Breast epithelium (tissue), 3 donors: ENCODE data around the gene PLEKHM2.

ENCODE experiments used
- POLR2A ChIP-seq: fragments of 450-650 bp; IDR thresholded peaks from one replicate; pipeline ENCODE4 v1.6.1; 2016; ENCODE audit warnings: antibody characterized with exemption, mild to moderate bottlenecking, moderate library complexity
- TF ChIP-seq, protein P1 (sequence below), 3 donors: fragments of 450-650 bp; IDR thresholded peaks; one replicate each; pipeline ENCODE4 v1.5.1; 2016 to 2017; ENCODE audit warnings: antibody characterized with exemption in 3 of 3, mild to moderate bottlenecking in 3 of 3, moderate library complexity in 3 of 3

GRCh38 chr1:15771836-15772515, 87.9 kb downstream of the PLEKHM2 start:
- TF ChIP-seq, protein P1, sequence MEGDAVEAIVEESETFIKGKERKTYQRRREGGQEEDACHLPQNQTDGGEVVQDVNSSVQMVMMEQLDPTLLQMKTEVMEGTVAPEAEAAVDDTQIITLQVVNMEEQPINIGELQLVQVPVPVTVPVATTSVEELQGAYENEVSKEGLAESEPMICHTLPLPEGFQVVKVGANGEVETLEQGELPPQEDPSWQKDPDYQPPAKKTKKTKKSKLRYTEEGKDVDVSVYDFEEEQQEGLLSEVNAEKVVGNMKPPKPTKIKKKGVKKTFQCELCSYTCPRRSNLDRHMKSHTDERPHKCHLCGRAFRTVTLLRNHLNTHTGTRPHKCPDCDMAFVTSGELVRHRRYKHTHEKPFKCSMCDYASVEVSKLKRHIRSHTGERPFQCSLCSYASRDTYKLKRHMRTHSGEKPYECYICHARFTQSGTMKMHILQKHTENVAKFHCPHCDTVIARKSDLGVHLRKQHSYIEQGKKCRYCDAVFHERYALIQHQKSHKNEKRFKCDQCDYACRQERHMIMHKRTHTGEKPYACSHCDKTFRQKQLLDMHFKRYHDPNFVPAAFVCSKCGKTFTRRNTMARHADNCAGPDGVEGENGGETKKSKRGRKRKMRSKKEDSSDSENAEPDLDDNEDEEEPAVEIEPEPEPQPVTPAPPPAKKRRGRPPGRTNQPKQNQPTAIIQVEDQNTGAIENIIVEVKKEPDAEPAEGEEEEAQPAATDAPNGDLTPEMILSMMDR (IDR thresholded peaks at IDR 0.05): no peak
- no peak for TF ChIP-seq POLR2A
